Measurements from ENCODE around the gene FABP1. TPM values are rescaled to one million over a fixed set of nuclear protein-coding genes. Genes with fewer than 3 reads are reported as not detected.

Gene FABP1
- polyA plus RNA-seq, 1 donor: 881 TPM

GRCh38 chr2:88085099-88085498, 42.8 kb downstream of the FABP1 start:
- no peaks in the 10 kb centered on the region for H3K36me3 ChIP-seq (ENCODE audit: control insufficient read depth, insufficient read depth, low read length)
- no peak overlapping the region for H3K4me3 ChIP-seq (ENCODE audit: low read length)
- H3K4me1 ChIP-seq (ENCODE audit: control insufficient read depth, insufficient read depth, low read length): no peaks in the 10 kb centered on the region
- no peaks in the 10 kb centered on the region for H3K9me3 ChIP-seq (ENCODE audit: control insufficient read depth, low read depth, low read length)
- no peaks in the 10 kb centered on the region for H3K27me3 ChIP-seq (ENCODE audit: control insufficient read depth, insufficient read depth, low read length)
- WGBS (ENCODE audit: insufficient coverage, low lambda C conversion rate): no CpG with 5 or more reads among the region's 2 CpGs
- DNase-seq: no peak
- H3K27ac ChIP-seq (ENCODE audit: low read length): no peak overlapping the region

- no peak overlapping the region for H3K4me3 ChIP-seq (ENCODE audit: low read length)
- no peaks in the 10 kb centered on the region for H3K27me3 ChIP-seq (ENCODE audit: control insufficient read depth, insufficient read depth, low read length)
- no peaks in the 10 kb centered on the region for H3K36me3 ChIP-seq (ENCODE audit: control insufficient read depth, insufficient read depth, low read length)
- H3K9me3 ChIP-seq (ENCODE audit: control insufficient read depth, low read depth, low read length): no peaks in the 10 kb centered on the region
- H3K4me1 ChIP-seq (ENCODE audit: control insufficient read depth, insufficient read depth, low read length): no peaks in the 10 kb centered on the region
- H3K27ac ChIP-seq (ENCODE audit: low read length): no peak overlapping the region
- no peak for DNase-seq
- no CpG with 5 or more reads among the region's 1 CpG for WGBS (ENCODE audit: insufficient coverage, low lambda C conversion rate)
Measured at GRCh38 chr2:88082781-88083180, 45.1 kb downstream of the FABP1 start.

- no peaks in the 10 kb centered on the region for H3K4me1 ChIP-seq (ENCODE audit: control insufficient read depth, insufficient read depth, low read length)
- no peak overlapping the region for H3K27ac ChIP-seq (ENCODE audit: low read length)
- H3K9me3 ChIP-seq (ENCODE audit: control insufficient read depth, low read depth, low read length): no peaks in the 10 kb centered on the region
- no peaks in the 10 kb centered on the region for H3K27me3 ChIP-seq (ENCODE audit: control insufficient read depth, insufficient read depth, low read length)
- H3K36me3 ChIP-seq (ENCODE audit: control insufficient read depth, insufficient read depth, low read length): no peaks in the 10 kb centered on the region
- WGBS (ENCODE audit: insufficient coverage, low lambda C conversion rate): no CpG with 5 or more reads among the region's 4 CpGs
- DNase-seq: no peak
- no peak overlapping the region for H3K4me3 ChIP-seq (ENCODE audit: low read length)
Measured at GRCh38 chr2:88081924-88082608, 45.8 kb downstream of the FABP1 start.

- Histone ChIP-seq H3K27me3 (ENCODE audit: control insufficient read depth, insufficient read depth, low read length) (no peaks in the 10 kb centered on the region), H3K4me1 (ENCODE audit: control insufficient read depth, insufficient read depth, low read length) (no peaks in the 10 kb centered on the region), H3K27ac (ENCODE audit: low read length) (no peak overlapping the region), H3K9me3 (ENCODE audit: control insufficient read depth, low read depth, low read length) (no peaks in the 10 kb centered on the region), H3K4me3 (ENCODE audit: low read length) (no peak overlapping the region), H3K36me3 (ENCODE audit: control insufficient read depth, insufficient read depth, low read length) (no peaks in the 10 kb centered on the region)
- DNase-seq: no peak
- no CpG with 5 or more reads among the region's 2 CpGs for WGBS (ENCODE audit: insufficient coverage, low lambda C conversion rate)
Measured at GRCh38 chr2:88080545-88080944, 47.3 kb downstream of the FABP1 start.

- no peaks in the 10 kb centered on the region for H3K27me3 ChIP-seq (ENCODE audit: control insufficient read depth, insufficient read depth, low read length)
- H3K36me3 ChIP-seq (ENCODE audit: control insufficient read depth, insufficient read depth, low read length): no peaks in the 10 kb centered on the region
- H3K27ac ChIP-seq (ENCODE audit: low read length): no peak overlapping the region
- no peak for DNase-seq
- H3K4me3 ChIP-seq (ENCODE audit: low read length): no peak overlapping the region
- H3K9me3 ChIP-seq (ENCODE audit: control insufficient read depth, low read depth, low read length): no peaks in the 10 kb centered on the region
- no peaks in the 10 kb centered on the region for H3K4me1 ChIP-seq (ENCODE audit: control insufficient read depth, insufficient read depth, low read length)
- no CpG with 5 or more reads among the region's 3 CpGs for WGBS (ENCODE audit: insufficient coverage, low lambda C conversion rate)
Measured at GRCh38 chr2:88078643-88079172, 49.2 kb downstream of the FABP1 start.

GRCh38 chr2:88077080-88077479, 50.8 kb downstream of the FABP1 start:
- no CpG with 5 or more reads among the region's 8 CpGs for WGBS (ENCODE audit: insufficient coverage, low lambda C conversion rate)
- no peaks in the 10 kb centered on the region for H3K4me1 ChIP-seq (ENCODE audit: control insufficient read depth, insufficient read depth, low read length)
- DNase-seq: no peak
- H3K27ac ChIP-seq (ENCODE audit: low read length): no peak overlapping the region
- H3K27me3 ChIP-seq (ENCODE audit: control insufficient read depth, insufficient read depth, low read length): no peaks in the 10 kb centered on the region
- H3K36me3 ChIP-seq (ENCODE audit: control insufficient read depth, insufficient read depth, low read length): no peaks in the 10 kb centered on the region
- H3K9me3 ChIP-seq (ENCODE audit: control insufficient read depth, low read depth, low read length): no peaks in the 10 kb centered on the region
- no peak overlapping the region for H3K4me3 ChIP-seq (ENCODE audit: low read length)

- DNase-seq: no peak
- 57% methylated on average over 1 of the region's 4 CpGs for WGBS (ENCODE audit: insufficient coverage, low lambda C conversion rate)
- Histone ChIP-seq H3K4me1 (ENCODE audit: control insufficient read depth, insufficient read depth, low read length) (no peaks in the 10 kb centered on the region), H3K9me3 (ENCODE audit: control insufficient read depth, low read depth, low read length) (no peaks in the 10 kb centered on the region), H3K4me3 (ENCODE audit: low read length) (no peak overlapping the region), H3K27me3 (ENCODE audit: control insufficient read depth, insufficient read depth, low read length) (no peaks in the 10 kb centered on the region), H3K36me3 (ENCODE audit: control insufficient read depth, insufficient read depth, low read length) (no peaks in the 10 kb centered on the region), H3K27ac (ENCODE audit: low read length) (no peak overlapping the region)
Measured at GRCh38 chr2:88074854-88075292, 53.0 kb downstream of the FABP1 start.

- no peak overlapping the region for H3K27ac ChIP-seq (ENCODE audit: low read length)
- no peak overlapping the region for H3K4me3 ChIP-seq (ENCODE audit: low read length)
- no peaks in the 10 kb centered on the region for H3K9me3 ChIP-seq (ENCODE audit: control insufficient read depth, low read depth, low read length)
- no peaks in the 10 kb centered on the region for H3K27me3 ChIP-seq (ENCODE audit: control insufficient read depth, insufficient read depth, low read length)
- no peaks in the 10 kb centered on the region for H3K4me1 ChIP-seq (ENCODE audit: control insufficient read depth, insufficient read depth, low read length)
- no peak for DNase-seq
- no peaks in the 10 kb centered on the region for H3K36me3 ChIP-seq (ENCODE audit: control insufficient read depth, insufficient read depth, low read length)
Measured at GRCh38 chr2:88074150-88074549, 53.7 kb downstream of the FABP1 start.

Other genes with a start within 250 kb of the FABP1 start
- not detected for gene RNU2-63P, start 111.5 kb downstream of the FABP1 start, polyA plus RNA-seq
- gene KRCC1, start 72.3 kb downstream of the FABP1 start, polyA plus RNA-seq: 39.4 TPM
- gene SMYD1, start 60.2 kb downstream of the FABP1 start, polyA plus RNA-seq: 5.0 TPM
- 2.1 TPM for gene THNSL2, start 42.3 kb upstream of the FABP1 start, polyA plus RNA-seq

Measured in large intestine (tissue), 3 donors.